ENCODE data around the gene INSIG1. TPM values are rescaled to one million over a fixed set of nuclear protein-coding genes. Genes with fewer than 3 reads are reported as not detected.

Gene INSIG1
- total and polyA plus RNA-seq, 2 experiments from 2014 or later, result 70.3 to 131 TPM

GRCh38 chr7:155357573-155358041, 59.9 kb downstream of the INSIG1 start (continued):
- no peak for TF ChIP-seq NANOG (IDR thresholded peaks at IDR 0.05; ENCODE audit: borderline replicate concordance)
- TF ChIP-seq STAT1 (IDR thresholded peaks at IDR 0.05; ENCODE audit: unreplicated experiment), result no peak

GRCh38 chr7:155358066-155358947, 60.6 kb downstream of the INSIG1 start:
- no peak overlapping the region for H3K27ac Mint-ChIP-seq
- Histone ChIP-seq H3K9me2 (ENCODE audit: insufficient read depth) (no peaks in the 10 kb centered on the region), H3K27me3 (ENCODE audit: insufficient read depth) (no peaks in the 10 kb centered on the region), H3K36me3 (ENCODE audit: insufficient read depth) (no peaks in the 10 kb centered on the region), H3K4me2 (no peak overlapping the region), H3K4me3 (no peak overlapping the region), H3F3A (replicated peaks; ENCODE audit: low read depth) (no peaks in the 10 kb centered on the region), H2AFZ (no peak overlapping the region), H3K4me1 (ENCODE audit: insufficient read depth) (no peaks in the 10 kb centered on the region), H3K79me2 (replicated peaks; ENCODE audit: insufficient read depth) (no peaks in the 10 kb centered on the region), H3K27ac (ENCODE audit: low read depth) (no peak overlapping the region), H4K20me1 (replicated peaks; ENCODE audit: insufficient read depth) (no peaks in the 10 kb centered on the region)
- peaks cover 11% of the 10 kb centered on the region for H3K4me1 Mint-ChIP-seq
- TF ChIP-seq ZNF462 (CRISPR knock-in tag; IDR thresholded peaks at IDR 0.05) (no peak), EZH2 (IDR thresholded peaks at IDR 0.05; ENCODE audit: low read depth, unreplicated experiment) (no peak), ZNF114 (CRISPR knock-in tag; IDR thresholded peaks at IDR 0.05) (no peak), JUNB (IDR thresholded peaks at IDR 0.05; ENCODE audit: unreplicated experiment) (no peak), CREB1 (CRISPR knock-in tag; IDR thresholded peaks at IDR 0.05; ENCODE audit: low read depth) (no peak), ETS1 (IDR thresholded peaks at IDR 0.05) (no peak), EZH2phosphoT487 (IDR thresholded peaks at IDR 0.05; ENCODE audit: unreplicated experiment) (no peak), CTCF (conservative IDR thresholded peaks at IDR 0.05; ENCODE audit: low read depth in 2 of 2) (no peak), STAT1 (IDR thresholded peaks at IDR 0.05; ENCODE audit: unreplicated experiment) (no peak)
- H3K27me3 Mint-ChIP-seq (ENCODE audit: insufficient read depth, low read depth, poor library complexity), result peaks cover 32% of the 10 kb centered on the region
- DNase-seq (ENCODE audit: low spot score) (no peak), ATAC-seq (peak; percentile 14; the same call in 1 of the 3 replicates)
- H3K36me3 Mint-ChIP-seq (ENCODE audit: low read depth), result no peaks in the 10 kb centered on the region; the same call in 2 of the 3 replicates
- H3K9me3 Mint-ChIP-seq, result peaks cover 8% of the 10 kb centered on the region
- no peak overlapping the region for H3K4me3 Mint-ChIP-seq

All from GM23338 (cell line).